ENCODE results near the gene POLG.

GRCh38 chr15:89364341-89364740, 29.7 kb upstream of the POLG start:
- TF ChIP-seq CTCF (IDR thresholded peaks at IDR 0.05) (no peak), EZH2 (IDR thresholded peaks at IDR 0.05) (no peak), EZH2phosphoT487 (IDR thresholded peaks at IDR 0.05) (no peak)
